Ishikawa (cell line): ENCODE results near the gene MPO.

Experiments
- CEBPB ChIP-seq: IDR thresholded peaks from 2 replicates; pipeline ENCODE4 v1.6.1; 2012
- CREB1 ChIP-seq: IDR thresholded peaks from 2 replicates; pipeline ENCODE4 v1.6.1; 2012; ENCODE audit warnings: low read depth
- EGR1 ChIP-seq: IDR thresholded peaks from 2 replicates; pipeline ENCODE4 v1.6.1; 2012
- EP300 ChIP-seq: IDR thresholded peaks from 2 replicates; pipeline ENCODE4 v1.6.1; 2012; ENCODE audit warnings: borderline replicate concordance
- FOXM1 ChIP-seq: IDR thresholded peaks from 2 replicates; pipeline ENCODE4 v1.6.1; 2012; ENCODE audit warnings: low read depth, borderline replicate concordance
- NFIC ChIP-seq: IDR thresholded peaks from 2 replicates; pipeline ENCODE4 v1.6.1; 2012
- RAD21 ChIP-seq: IDR thresholded peaks from 2 replicates; pipeline ENCODE4 v1.6.1; 2012; ENCODE audit warnings: low read depth
- TAF1 ChIP-seq: IDR thresholded peaks from 2 replicates; pipeline ENCODE4 v1.6.1; 2012; ENCODE audit warnings: low read depth, mild to moderate bottlenecking
- TCF12 ChIP-seq: IDR thresholded peaks from 2 replicates; pipeline ENCODE4 v1.6.1; 2012; ENCODE audit warnings: low read depth
- TEAD4 ChIP-seq: IDR thresholded peaks from 2 replicates; pipeline ENCODE4 v1.6.1; 2012
- YY1 ChIP-seq: IDR thresholded peaks from 2 replicates; pipeline ENCODE4 v1.6.1; 2012; ENCODE audit warnings: low read depth
- ZBTB7A ChIP-seq: IDR thresholded peaks from 2 replicates; pipeline ENCODE4 v1.6.1; 2012; ENCODE audit warnings: low read depth
- TF ChIP-seq, protein P1 (sequence below): IDR thresholded peaks from 2 replicates; pipeline ENCODE4 v1.6.1; 2012
- TF ChIP-seq, protein P2 (sequence below): IDR thresholded peaks from 2 replicates; pipeline ENCODE4 v1.6.1; 2012; ENCODE audit warnings: low read depth, mild to moderate bottlenecking
- TF ChIP-seq, protein P3 (sequence below): IDR thresholded peaks from 2 replicates; pipeline ENCODE4 v1.6.1; 2012

Gene MPO

DNA sequence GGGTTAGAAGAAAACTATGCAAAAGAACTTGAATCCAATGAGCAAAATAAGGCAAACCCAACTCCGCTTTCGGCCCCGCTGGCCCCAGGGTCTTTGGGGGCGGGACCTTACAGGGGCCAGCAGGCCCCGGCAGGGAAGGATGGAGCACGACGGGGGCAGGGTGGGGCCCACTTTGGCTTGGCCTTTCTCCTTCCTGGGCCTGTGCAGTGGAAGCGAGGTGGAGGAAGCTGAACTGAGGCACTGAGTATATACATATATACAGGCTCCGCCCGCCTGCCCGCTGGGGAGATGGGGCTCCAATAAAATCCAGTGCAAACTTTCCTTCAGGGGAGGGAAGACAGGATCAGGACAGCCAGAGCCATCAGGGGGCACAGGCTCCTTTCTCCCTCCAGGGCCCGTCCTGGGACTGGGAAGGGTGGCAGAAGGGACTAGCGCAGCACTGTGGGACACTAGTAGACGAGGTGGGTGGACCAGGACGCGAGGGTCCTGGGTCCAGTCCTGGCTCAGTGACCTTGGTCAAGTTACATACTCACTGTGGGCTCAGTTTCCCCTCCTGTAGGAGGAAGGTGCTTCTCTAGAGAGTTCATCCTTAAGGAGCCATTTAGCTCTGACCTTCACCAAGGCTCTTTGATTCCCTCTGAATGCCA is 20.9 kb upstream of the MPO start:
- TF ChIP-seq NFIC (no peak), EGR1 (no peak), RAD21 (no peak), CEBPB (no peak), TCF12 (no peak), CREB1 (no peak)
- TF ChIP-seq, protein P1, sequence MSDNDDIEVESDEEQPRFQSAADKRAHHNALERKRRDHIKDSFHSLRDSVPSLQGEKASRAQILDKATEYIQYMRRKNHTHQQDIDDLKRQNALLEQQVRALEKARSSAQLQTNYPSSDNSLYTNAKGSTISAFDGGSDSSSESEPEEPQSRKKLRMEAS = no peak
- TF ChIP-seq, protein P2, sequence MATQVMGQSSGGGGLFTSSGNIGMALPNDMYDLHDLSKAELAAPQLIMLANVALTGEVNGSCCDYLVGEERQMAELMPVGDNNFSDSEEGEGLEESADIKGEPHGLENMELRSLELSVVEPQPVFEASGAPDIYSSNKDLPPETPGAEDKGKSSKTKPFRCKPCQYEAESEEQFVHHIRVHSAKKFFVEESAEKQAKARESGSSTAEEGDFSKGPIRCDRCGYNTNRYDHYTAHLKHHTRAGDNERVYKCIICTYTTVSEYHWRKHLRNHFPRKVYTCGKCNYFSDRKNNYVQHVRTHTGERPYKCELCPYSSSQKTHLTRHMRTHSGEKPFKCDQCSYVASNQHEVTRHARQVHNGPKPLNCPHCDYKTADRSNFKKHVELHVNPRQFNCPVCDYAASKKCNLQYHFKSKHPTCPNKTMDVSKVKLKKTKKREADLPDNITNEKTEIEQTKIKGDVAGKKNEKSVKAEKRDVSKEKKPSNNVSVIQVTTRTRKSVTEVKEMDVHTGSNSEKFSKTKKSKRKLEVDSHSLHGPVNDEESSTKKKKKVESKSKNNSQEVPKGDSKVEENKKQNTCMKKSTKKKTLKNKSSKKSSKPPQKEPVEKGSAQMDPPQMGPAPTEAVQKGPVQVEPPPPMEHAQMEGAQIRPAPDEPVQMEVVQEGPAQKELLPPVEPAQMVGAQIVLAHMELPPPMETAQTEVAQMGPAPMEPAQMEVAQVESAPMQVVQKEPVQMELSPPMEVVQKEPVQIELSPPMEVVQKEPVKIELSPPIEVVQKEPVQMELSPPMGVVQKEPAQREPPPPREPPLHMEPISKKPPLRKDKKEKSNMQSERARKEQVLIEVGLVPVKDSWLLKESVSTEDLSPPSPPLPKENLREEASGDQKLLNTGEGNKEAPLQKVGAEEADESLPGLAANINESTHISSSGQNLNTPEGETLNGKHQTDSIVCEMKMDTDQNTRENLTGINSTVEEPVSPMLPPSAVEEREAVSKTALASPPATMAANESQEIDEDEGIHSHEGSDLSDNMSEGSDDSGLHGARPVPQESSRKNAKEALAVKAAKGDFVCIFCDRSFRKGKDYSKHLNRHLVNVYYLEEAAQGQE = no peak
- TF ChIP-seq, protein P3, sequence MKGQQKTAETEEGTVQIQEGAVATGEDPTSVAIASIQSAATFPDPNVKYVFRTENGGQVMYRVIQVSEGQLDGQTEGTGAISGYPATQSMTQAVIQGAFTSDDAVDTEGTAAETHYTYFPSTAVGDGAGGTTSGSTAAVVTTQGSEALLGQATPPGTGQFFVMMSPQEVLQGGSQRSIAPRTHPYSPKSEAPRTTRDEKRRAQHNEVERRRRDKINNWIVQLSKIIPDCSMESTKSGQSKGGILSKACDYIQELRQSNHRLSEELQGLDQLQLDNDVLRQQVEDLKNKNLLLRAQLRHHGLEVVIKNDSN = no peak

DNA sequence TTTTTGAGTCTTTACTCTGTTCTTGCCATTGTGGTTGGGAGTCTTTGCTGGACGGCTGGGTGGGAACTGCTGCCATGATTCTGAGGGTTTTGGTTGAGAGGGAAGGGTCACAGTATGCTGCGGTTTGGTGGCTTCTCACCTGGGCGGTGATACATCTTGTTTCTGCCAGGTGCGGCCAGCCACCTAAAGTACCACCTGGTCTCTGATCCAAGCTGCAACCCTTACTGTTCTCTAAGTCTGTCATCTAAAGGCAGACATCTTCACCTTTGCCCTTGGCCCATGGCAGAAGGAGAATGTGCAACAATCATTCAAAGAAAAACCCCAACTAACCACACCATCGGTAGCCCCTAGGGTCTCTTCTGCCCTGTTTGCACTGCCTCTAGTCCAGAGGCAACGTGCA is 19.6 kb upstream of the MPO start:
- TF ChIP-seq RAD21 = no peak
- TF ChIP-seq NFIC = no peak
- no peak for TF ChIP-seq TCF12
- TF ChIP-seq FOXM1 = no peak
- TF ChIP-seq YY1 = no peak
- TF ChIP-seq, protein P1 = no peak
- TF ChIP-seq EP300 = no peak
- TF ChIP-seq EGR1 = no peak
- no peak for TF ChIP-seq ZBTB7A
- TF ChIP-seq, protein P2 = no peak
- no peak for TF ChIP-seq CREB1
- TF ChIP-seq TEAD4 = no peak
- TF ChIP-seq TAF1 = no peak
- TF ChIP-seq CEBPB = no peak
- TF ChIP-seq, protein P3 = no peak

DNA sequence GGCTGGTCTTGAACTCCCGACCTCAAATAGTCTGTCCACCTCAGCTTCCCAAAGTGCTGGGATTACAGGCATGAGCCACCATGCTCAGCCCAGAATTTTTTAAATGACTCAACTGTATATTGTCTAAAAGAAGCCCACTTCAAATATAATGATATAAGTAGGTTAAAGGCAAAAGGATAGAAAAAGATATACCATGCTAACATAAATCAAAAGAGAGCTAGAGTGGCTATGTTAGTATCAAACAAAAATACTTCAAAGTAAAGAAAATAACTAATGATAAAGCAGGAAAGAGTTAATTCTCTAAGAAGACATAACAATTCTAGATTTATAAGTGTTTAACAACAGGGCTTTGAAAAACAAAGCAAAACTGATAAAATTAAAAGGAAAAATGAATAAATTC is 13.3 kb upstream of the MPO start:
- no peak for TF ChIP-seq CEBPB
- no peak for TF ChIP-seq ZBTB7A
- no peak for TF ChIP-seq TCF12
- TF ChIP-seq, protein P3 = no peak
- no peak for TF ChIP-seq FOXM1
- TF ChIP-seq CREB1 = no peak
- no peak for TF ChIP-seq TEAD4
- TF ChIP-seq TAF1 = no peak
- no peak for TF ChIP-seq RAD21
- TF ChIP-seq, protein P1 = no peak
- TF ChIP-seq EP300 = no peak
- TF ChIP-seq EGR1 = no peak
- TF ChIP-seq, protein P2 = no peak
- TF ChIP-seq YY1 = no peak

DNA sequence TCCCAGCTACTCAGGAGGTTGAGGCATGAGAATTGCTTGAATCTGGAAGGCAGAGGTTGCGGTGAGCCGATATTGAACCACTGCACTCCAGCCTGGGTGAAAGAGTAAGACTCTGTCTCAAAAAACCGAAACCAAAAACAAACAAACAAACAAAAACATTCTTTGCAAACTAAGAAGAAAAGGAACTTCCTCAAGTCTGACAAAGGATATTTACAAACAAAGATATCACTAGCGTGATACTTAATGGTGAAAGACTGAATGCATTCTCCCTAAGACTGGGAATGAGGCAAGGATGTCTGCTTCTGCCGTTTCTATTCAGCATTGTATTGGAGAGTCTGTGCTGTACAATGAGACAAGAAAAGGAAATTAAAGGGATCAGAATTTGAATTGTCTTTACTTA is 10.5 kb upstream of the MPO start:
- TF ChIP-seq CREB1 (no peak), NFIC (no peak), TCF12 (no peak), CEBPB (no peak), RAD21 (no peak), TEAD4 (no peak), EP300 (no peak), FOXM1 (no peak), EGR1 (no peak)
- TF ChIP-seq, protein P2 = no peak
- TF ChIP-seq, protein P3 = no peak
- TF ChIP-seq, protein P1 = no peak
